ENCODE measurements around the gene LSMEM2. TPM values are rescaled to one million over a fixed set of nuclear protein-coding genes. Genes with fewer than 3 reads are reported as not detected.

The LSMEM2 gene
- total RNA-seq, 2 experiments from 2014 or later = not detected

DNA sequence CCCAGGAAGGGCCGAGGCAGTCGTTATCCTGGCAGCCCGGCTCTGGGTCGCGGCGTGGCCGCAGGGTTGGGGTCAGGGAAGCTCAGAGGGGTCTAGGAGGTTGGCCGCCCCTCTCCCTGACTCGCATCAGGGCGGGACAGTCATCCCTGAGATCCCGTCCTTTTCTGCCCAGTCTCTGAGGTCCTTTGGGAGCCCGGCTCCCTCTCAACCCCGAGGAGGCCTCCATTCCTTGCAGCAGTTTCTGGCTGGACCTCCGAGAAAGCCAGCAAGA, 43.2 kb downstream of the LSMEM2 start:
- peak overlapping the region; percentile 78 for H3K4me3 Mint-ChIP-seq
- no peak overlapping the region for H3K27ac Mint-ChIP-seq

DNA sequence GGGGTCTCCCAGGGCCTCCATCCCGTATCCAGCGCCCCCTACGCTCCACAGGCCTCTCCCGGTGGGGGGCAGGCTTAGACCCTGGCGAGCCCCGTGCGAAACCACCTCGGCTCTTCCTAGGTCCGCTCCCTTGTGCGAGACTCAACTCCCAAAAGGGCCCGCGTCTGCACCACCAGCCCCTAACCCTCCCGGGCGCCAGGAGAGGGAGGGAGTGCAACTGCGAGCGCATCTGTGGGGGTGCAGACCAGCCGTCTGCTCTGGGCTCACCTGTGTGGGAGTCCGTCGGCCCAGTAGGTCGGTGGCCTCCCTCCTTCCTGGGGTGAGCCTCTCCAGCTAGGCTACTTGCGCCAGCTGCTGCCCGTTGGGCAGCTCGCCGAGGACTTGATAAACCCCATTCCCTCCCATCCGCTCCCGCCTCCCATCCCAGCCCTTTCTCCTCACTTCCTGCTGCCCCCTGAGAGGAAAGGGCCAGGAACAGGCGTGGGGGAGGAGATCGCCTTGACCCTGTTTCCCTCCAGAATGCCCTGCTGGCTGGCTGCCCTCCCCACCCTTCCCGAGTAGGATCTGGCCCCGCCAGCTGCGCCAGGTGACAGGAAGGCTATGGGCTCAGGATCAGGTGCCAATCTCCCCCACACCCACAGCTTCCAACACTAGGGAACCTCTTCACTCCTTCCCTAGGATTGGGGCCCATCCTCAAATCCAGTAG, 43.7 kb downstream of the LSMEM2 start, which contains the start of gene HYAL2:
Gene HYAL2, minus strand, starts transcription at position 360 of the 706 bp plus-strand sequence. CDS start 2,256 bp downstream, outside the sequence.
- POLR2A ChIA-PET = interaction anchor here (1.1 to 13.4 kb wide), 4 partner anchors 13 to 96 kb away, joined by 3 to 126 read pairs (median 4); partner anchors contain the start of genes CYB561D2, NPRL2 and RASSF1
- Mint-ChIP-seq H3K27me3 (no peaks in the 10 kb centered on the region), H3K4me3 (peak within 1 kb of the TSS; percentile 78), H3K9me3 (no peaks in the 10 kb centered on the region), H3K4me1 (ENCODE audit: low read depth) (peaks cover 36% of the 10 kb centered on the region), H3K36me3 (ENCODE audit: low read depth) (peaks cover 1% of the 10 kb centered on the region), H3K27ac (peak within 1 kb of the TSS; percentile 94)
- no peak for DNase-seq
- TF ChIP-seq, protein P1, sequence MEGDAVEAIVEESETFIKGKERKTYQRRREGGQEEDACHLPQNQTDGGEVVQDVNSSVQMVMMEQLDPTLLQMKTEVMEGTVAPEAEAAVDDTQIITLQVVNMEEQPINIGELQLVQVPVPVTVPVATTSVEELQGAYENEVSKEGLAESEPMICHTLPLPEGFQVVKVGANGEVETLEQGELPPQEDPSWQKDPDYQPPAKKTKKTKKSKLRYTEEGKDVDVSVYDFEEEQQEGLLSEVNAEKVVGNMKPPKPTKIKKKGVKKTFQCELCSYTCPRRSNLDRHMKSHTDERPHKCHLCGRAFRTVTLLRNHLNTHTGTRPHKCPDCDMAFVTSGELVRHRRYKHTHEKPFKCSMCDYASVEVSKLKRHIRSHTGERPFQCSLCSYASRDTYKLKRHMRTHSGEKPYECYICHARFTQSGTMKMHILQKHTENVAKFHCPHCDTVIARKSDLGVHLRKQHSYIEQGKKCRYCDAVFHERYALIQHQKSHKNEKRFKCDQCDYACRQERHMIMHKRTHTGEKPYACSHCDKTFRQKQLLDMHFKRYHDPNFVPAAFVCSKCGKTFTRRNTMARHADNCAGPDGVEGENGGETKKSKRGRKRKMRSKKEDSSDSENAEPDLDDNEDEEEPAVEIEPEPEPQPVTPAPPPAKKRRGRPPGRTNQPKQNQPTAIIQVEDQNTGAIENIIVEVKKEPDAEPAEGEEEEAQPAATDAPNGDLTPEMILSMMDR (IDR thresholded peaks at IDR 0.05) = no peak
- intact Hi-C loops (cut with micrococcal nuclease) = no loop called here
- ATAC-seq = no peak
- CTCF ChIA-PET = interaction anchor here (1.4 to 3.0 kb wide), 3 partner anchors 13 to 25 kb away, joined by 3 to 40 read pairs (median 4); no protein-coding TSS in a partner anchor

More for the DNA sequence above, 43.2 kb downstream of the LSMEM2 start:
- Mint-ChIP-seq H3K36me3 (ENCODE audit: low read depth) (peaks cover 1% of the 10 kb centered on the region), H3K4me1 (ENCODE audit: low read depth) (peaks cover 36% of the 10 kb centered on the region), H3K27me3 (no peaks in the 10 kb centered on the region), H3K9me3 (no peaks in the 10 kb centered on the region)
- POLR2A ChIA-PET = interaction anchor here (1.1 to 13.4 kb wide), 3 partner anchors 14 to 95 kb away, joined by 3 to 126 read pairs (median 3); partner anchors contain the start of gene RASSF1
- TF ChIP-seq, protein P1 (IDR thresholded peaks at IDR 0.05) = no peak
- CTCF ChIA-PET = interaction anchor here (1.0 to 1.7 kb wide), 3 partner anchors 17 to 26 kb away, joined by 3 to 4 read pairs (median 3); no protein-coding TSS in a partner anchor
- intact Hi-C loops (cut with micrococcal nuclease) = no loop called here
- DNase-seq (no peak), ATAC-seq (no peak)

- no peaks in the 10 kb centered on the region for H3K9me3 Mint-ChIP-seq
- TF ChIP-seq, protein P1 (IDR thresholded peaks at IDR 0.05) = no peak
- DNase-seq (no peak), ATAC-seq (no peak)
- H3K36me3 Mint-ChIP-seq (ENCODE audit: low read depth) = peaks cover 3% of the 10 kb centered on the region
- H3K27ac Mint-ChIP-seq = no peak overlapping the region
- ChIA-PET CTCF (interaction anchor here (1.2 to 3.0 kb wide), 5 partner anchors 9 to 27 kb away, joined by 4 to 40 read pairs (median 8); partner anchors contain the start of genes CYB561D2, HYAL1 and NPRL2), POLR2A (interaction anchor here (0.7 to 13.4 kb wide), 4 partner anchors 13 to 27 kb away, joined by 3 to 126 read pairs (median 4); partner anchors contain the start of genes CYB561D2, NPRL2 and RASSF1)
- no peak overlapping the region for H3K4me3 Mint-ChIP-seq
- H3K27me3 Mint-ChIP-seq = no peaks in the 10 kb centered on the region
- H3K4me1 Mint-ChIP-seq (ENCODE audit: low read depth) = peaks cover 36% of the 10 kb centered on the region
- intact Hi-C loops (cut with micrococcal nuclease) = no loop called here
These were observed 44.3 kb downstream of the LSMEM2 start for GRCh38 chr3:50323092-50323600.

DNA sequence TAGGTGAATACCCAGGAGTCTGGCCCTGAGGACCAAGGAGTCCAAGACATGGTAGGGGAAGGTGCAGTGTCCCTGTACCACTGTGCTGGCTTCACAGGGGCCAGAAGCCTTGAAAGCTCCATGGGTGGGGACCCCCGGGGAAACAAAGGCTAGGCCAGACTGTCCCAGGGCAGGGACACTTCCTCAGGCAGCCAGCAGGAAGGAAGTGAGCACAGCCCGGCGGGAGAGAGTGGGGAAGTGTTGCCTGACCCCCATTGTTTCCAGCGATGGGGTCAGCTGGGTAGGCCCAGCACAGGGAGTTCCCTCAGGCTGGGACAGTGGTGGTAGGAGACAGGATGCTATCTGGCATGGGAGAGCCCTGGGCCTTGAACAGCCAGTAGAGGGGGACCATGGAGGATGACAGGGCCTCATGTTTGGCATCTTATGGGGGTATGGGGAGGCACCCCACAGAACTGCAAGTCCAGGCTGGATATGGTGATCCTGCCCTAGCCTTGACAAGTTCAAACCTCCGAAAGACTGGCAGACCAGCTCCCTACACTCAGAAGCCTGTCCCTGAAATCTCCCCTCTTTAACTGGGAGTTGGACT, 44.8 kb downstream of the LSMEM2 start:
- ChIA-PET POLR2A (interaction anchor here (0.5 to 13.4 kb wide), 5 partner anchors 12 to 229 kb away, joined by 3 to 126 read pairs (median 4); partner anchors contain the start of genes CYB561D2, NPRL2 and RASSF1), CTCF (interaction anchor here (0.6 to 3.0 kb wide), 20 partner anchors 9 to 129 kb away, joined by 3 to 40 read pairs (median 4); partner anchors contain the start of genes CYB561D2, HYAL1, HYAL3 and IFRD2)
- intact Hi-C loops (cut with micrococcal nuclease) = no loop called here
- H3K9me3 Mint-ChIP-seq = no peaks in the 10 kb centered on the region
- peak overlapping the region; percentile 17 for H3K27ac Mint-ChIP-seq
- ATAC-seq (no peak), DNase-seq (no peak)
- no peak overlapping the region for H3K4me3 Mint-ChIP-seq
- peaks cover 37% of the 10 kb centered on the region for H3K4me1 Mint-ChIP-seq (ENCODE audit: low read depth)
- H3K27me3 Mint-ChIP-seq = no peaks in the 10 kb centered on the region
- H3K36me3 Mint-ChIP-seq (ENCODE audit: low read depth) = peaks cover 5% of the 10 kb centered on the region
- TF ChIP-seq, protein P1 (IDR thresholded peaks at IDR 0.05) = no peak

Measured in activated CD8-positive, alpha-beta T cell treated with anti-CD3 and anti-CD28 coated beads for 36 hours (primary cell).